Tibial nerve (tissue), 4 donors: ENCODE measurements around the gene TLE4. TPM values are rescaled to one million over a fixed set of nuclear protein-coding genes. Genes with fewer than 3 reads are reported as not detected.
A peak's percentile ranks its signal among the peaks of the same experiment; 100 is the strongest.

ENCODE experiments used
- DNase-seq, 2 donors: peaks; one replicate each; pipeline ENCODE4 v3.0.0-alpha.2; 2019; ENCODE audit warnings: low spot score in 2 of 2
- H3K27ac ChIP-seq, 4 donors: fragments of 200-600 bp; sonication (generic) in 3 of 4; one replicate each; pipeline ENCODE4 v1.5.1; 2017 to 2019; ENCODE audit warnings: mild to moderate bottlenecking in 1 of 4
- H3K27me3 ChIP-seq, 2 donors: fragments of 200-600 bp; sonication (generic) in 1 of 2; one replicate each; pipeline versions ENCODE4 v1.5.1 to v1.6.0; 2017 to 2019
- H3K36me3 ChIP-seq, 3 donors: fragments of 200-600 bp; sonication (generic); one replicate each; pipeline ENCODE4 v1.5.1; 2018 to 2019
- H3K4me1 ChIP-seq, 4 donors: fragments of 200-600 bp; sonication (generic) in 3 of 4; one replicate each; pipeline ENCODE4 v1.5.1; 2017 to 2019
- H3K4me3 ChIP-seq, 4 donors: fragments of 200-600 bp; sonication (generic) in 3 of 4; one replicate each; pipeline ENCODE4 v1.5.1; 2017 to 2019; ENCODE audit warnings: mild to moderate bottlenecking in 1 of 4, moderate library complexity in 1 of 4
- H3K9me3 ChIP-seq, 4 donors: fragments of 200-600 bp; sonication (generic) in 3 of 4; one replicate each; pipeline ENCODE4 v1.5.1; 2017 to 2019
- CTCF ChIP-seq, 5 experiments: fragments of 200-600 bp in 3 of 5; fragments of 450-650 bp in 2 of 5; sonication (generic) in 3 of 5; IDR thresholded peaks; one replicate each; pipeline ENCODE4 v1.5.1; 2016 to 2019; ENCODE audit warnings: antibody characterized with exemption in 5 of 5, mild to moderate bottlenecking in 3 of 5, moderate library complexity in 2 of 5
- EP300 ChIP-seq, 2 donors: sonication (generic); formaldehyde crosslinking; IDR thresholded peaks; one replicate each; pipeline ENCODE4 v1.6.1; 2017; ENCODE audit warnings: antibody characterized with exemption in 2 of 2, mild to moderate bottlenecking in 1 of 2
- POLR2A ChIP-seq, 2 donors: fragments of 450-650 bp; IDR thresholded peaks; one replicate each; pipeline ENCODE4 v1.6.1; 2017; ENCODE audit warnings: antibody characterized with exemption in 2 of 2, mild to moderate bottlenecking in 2 of 2, moderate library complexity in 2 of 2
- WGBS, 2 donors: methylation state at CpG; one replicate each; pipeline ENCODE4 v1.1.5; 2018; 5-methylcytosine and 5-hydroxymethylcytosine counted together
- total RNA-seq, 4 donors: library from RNA; depleted of rRNA; stranded (reverse); fragments of >200 nt; gene quantifications; one replicate each; pipeline ENCODE4 v1.1.0, GENCODE V29; 2016

Gene TLE4
- total RNA-seq, 4 donors from 2014 or later = 28.0 to 34.3 (median 29.8) TPM

GRCh38 chr9:79581388-79581787 is 9.6 kb downstream of the TLE4 start:
- Histone ChIP-seq H3K4me1 (peaks cover 0 to 56% (median 12%) of the 10 kb centered on the region in 4 donors), H3K27ac (no peak overlapping the region), H3K4me3 (no peak overlapping the region), H3K36me3 (no peaks in the 10 kb centered on the region), H3K27me3 (no peaks in the 10 kb centered on the region), H3K9me3 (no peaks in the 10 kb centered on the region)
- 59 to 64% methylated on average over 3 of the region's 3 CpGs for WGBS, 2 donors
- no peak for TF ChIP-seq CTCF (IDR thresholded peaks at IDR 0.05)
- TF ChIP-seq POLR2A (IDR thresholded peaks at IDR 0.05) = no peak
- TF ChIP-seq EP300 (IDR thresholded peaks at IDR 0.05) = no peak
- no peak for DNase-seq

DNA sequence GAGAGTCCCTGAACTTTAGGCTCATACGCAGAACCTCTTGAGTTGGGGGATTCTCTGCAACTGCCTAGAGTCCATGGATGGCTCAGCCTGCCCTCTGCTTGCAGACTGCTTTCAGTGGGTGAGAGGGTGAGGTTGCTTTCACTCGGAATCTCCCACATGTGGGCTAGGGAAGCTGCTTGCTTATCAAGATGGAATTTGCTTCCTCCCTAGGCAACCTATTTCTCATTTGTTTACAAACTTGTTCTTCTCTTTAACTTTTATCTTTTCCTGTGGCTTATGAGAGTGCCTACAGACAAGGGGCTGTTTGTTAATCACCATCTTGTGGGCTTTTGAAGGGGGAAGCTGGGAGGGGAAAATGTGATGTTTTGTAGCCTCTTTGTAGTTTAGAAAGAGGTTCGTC is 10.0 kb downstream of the TLE4 start:
- Histone ChIP-seq H3K4me1 (peaks cover 0 to 54% (median 12%) of the 10 kb centered on the region in 4 donors), H3K27ac (no peak overlapping the region), H3K27me3 (no peaks in the 10 kb centered on the region), H3K4me3 (no peak overlapping the region), H3K36me3 (no peaks in the 10 kb centered on the region), H3K9me3 (no peaks in the 10 kb centered on the region)
- TF ChIP-seq POLR2A (IDR thresholded peaks at IDR 0.05) = no peak
- TF ChIP-seq CTCF (IDR thresholded peaks at IDR 0.05) = no peak
- no peak for TF ChIP-seq EP300 (IDR thresholded peaks at IDR 0.05)
- WGBS, 2 donors = 40 to 52% methylated on average over 3 of the region's 3 CpGs
- DNase-seq = no peak

DNA sequence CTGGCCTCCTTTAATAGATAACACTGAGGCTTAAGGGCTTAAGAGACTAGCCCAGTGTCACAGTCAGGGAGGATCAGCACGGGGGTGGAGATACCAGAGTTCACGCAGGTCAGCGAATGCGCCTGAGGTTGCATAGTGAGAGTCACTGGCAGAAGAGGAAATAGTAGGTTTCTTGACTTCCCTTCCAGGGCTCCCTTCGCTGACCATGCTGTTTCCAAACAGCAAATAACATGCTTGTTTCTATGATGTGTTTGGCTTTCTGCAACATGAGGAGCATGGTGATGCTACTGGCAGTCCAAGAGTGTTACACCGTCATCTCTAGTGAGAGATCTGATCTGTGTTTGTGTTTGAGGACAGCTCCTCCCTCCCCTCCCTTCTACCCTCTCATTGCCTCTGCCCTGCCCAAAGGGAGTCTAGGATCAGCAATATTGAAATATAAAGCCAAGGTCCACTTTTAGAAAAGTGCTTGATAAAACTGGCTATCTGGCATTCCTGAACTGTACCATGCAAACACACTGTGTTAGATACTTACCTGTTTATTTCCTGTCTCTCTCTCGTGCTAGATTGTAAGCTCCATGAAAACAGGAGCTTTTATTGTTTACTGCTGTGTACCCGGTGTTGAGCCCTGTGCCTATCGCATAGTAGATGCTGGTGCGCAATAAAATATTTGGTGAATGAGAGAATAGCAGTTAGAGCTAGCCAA is 12.3 kb downstream of the TLE4 start:
- no peak overlapping the region for H3K4me3 ChIP-seq
- H3K4me1 ChIP-seq = peaks cover 0 to 32% (median 8%) of the 10 kb centered on the region in 4 donors
- H3K27ac ChIP-seq = no peak overlapping the region
- no peaks in the 10 kb centered on the region for H3K27me3 ChIP-seq
- 77 to 79% methylated on average over 10 of the region's 10 CpGs for WGBS, 2 donors
- TF ChIP-seq EP300 (IDR thresholded peaks at IDR 0.05) (peak in 1 of 2 donors; percentile 49), POLR2A (IDR thresholded peaks at IDR 0.05) (no peak)
- H3K9me3 ChIP-seq = no peaks in the 10 kb centered on the region
- no peak for DNase-seq
- peaks cover 0 to 3% (median 0%) of the 10 kb centered on the region in 3 donors for H3K36me3 ChIP-seq

DNA sequence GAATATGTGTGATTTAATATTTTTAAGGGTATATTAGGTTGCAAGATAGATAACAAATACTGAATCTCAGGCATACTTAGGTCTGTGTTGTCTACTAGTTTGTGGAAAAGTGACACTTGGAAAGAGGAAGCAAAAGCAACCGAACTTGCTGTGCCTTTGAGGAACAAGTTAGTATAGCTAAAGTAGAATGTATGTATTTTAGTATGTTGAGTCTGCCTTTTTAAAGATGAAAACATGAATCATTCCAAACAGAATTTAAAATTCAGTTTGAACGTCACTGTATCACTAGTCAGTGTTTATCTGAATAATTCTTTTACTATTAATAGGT is 12.9 kb downstream of the TLE4 start:
- TF ChIP-seq CTCF (IDR thresholded peaks at IDR 0.05) = no peak
- no peak for TF ChIP-seq EP300 (IDR thresholded peaks at IDR 0.05)
- TF ChIP-seq POLR2A (IDR thresholded peaks at IDR 0.05) = no peak
- Histone ChIP-seq H3K9me3 (no peaks in the 10 kb centered on the region), H3K4me3 (no peak overlapping the region), H3K27ac (no peak overlapping the region), H3K27me3 (no peaks in the 10 kb centered on the region), H3K36me3 (peaks cover 0 to 3% (median 0%) of the 10 kb centered on the region in 3 donors), H3K4me1 (peaks cover 0 to 30% (median 8%) of the 10 kb centered on the region in 4 donors)
- no peak for DNase-seq
- 81 to 85% methylated on average over 2 of the region's 2 CpGs for WGBS, 2 donors

DNA sequence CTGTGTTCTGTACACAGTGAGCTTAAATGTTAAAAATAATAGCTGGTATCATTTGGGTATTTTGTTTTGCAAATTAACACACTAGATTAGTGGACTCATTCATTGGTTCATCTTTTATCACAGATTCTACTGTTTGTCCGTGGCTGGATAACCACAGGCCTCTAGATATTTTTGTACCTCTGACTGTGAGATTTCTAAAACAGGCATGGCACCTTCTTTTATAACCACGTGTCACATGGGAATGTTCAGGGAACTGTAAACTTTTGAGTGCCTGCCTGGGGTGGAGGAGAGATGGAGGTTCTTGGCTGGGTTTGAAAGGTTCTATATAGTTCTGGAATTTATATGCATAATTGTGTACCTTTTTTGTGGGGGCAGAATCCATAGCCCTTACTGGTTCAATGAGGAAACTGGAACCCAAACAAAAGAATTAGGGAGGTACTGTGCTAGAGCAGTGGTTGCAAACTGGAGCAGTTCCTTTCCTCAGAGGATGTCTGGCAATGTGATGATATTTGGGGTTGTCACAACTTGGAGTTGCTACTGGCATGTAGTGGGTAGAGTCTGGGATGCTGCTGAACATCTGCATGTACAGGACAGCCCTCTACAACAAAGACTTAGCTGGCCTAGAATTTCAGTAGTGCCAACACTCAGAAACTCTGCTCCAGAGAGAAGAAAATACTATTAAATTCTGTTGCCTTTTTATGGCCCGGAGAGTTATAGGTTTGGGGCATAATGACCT is 16.9 kb downstream of the TLE4 start:
- H3K9me3 ChIP-seq = no peaks in the 10 kb centered on the region
- peaks cover 0 to 3% (median 0%) of the 10 kb centered on the region in 3 donors for H3K36me3 ChIP-seq
- H3K27ac ChIP-seq = no peak overlapping the region
- TF ChIP-seq POLR2A (IDR thresholded peaks at IDR 0.05) = no peak
- TF ChIP-seq EP300 (IDR thresholded peaks at IDR 0.05) = no peak
- TF ChIP-seq CTCF (IDR thresholded peaks at IDR 0.05) = no peak
- H3K27me3 ChIP-seq = no peaks in the 10 kb centered on the region
- no peak overlapping the region for H3K4me3 ChIP-seq
- DNase-seq = no peak
- H3K4me1 ChIP-seq = peaks cover 0 to 15% (median 0%) of the 10 kb centered on the region in 4 donors
- WGBS, 2 donors = 84 to 86% methylated on average over 3 of the region's 3 CpGs
